Measurements from ENCODE around the gene KRT7. TPM values are rescaled to one million over a fixed set of nuclear protein-coding genes. Genes with fewer than 3 reads are reported as not detected.

KRT7 gene
- polyA plus RNA-seq, 1 experiment = 659 TPM

DNA sequence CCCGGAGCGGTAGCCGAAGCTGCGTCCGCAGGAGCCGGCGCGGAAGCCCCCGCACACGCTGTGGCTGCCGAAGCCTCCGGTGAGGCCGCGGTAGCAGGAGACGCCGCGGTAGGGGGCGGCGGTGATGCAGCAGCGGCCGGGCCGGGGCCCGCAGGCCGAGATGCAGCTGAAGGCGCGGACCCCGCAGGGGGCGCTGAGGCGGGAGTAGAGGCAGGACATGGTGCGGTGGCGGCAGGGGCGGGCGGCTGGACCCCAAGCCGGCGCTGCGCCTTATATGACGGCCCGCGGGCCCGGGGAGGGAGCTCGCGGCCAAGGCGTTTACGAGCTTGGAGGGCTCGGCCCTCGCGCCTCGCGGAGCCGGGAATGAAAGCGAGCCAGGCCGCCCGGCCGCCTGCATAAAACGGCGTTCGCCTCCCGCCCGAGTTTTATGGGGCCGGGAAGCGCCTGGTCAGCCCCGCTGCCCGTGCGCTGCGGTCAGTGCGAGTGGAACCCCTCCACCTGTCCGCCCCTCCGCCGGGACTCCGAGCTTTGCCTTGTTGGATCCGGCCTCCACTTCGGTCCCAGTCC, 25.4 kb downstream of the KRT7 start:
- Histone ChIP-seq H3K27me3 (ENCODE audit: control insufficient read depth, insufficient read depth, low read length) (peaks cover 4% of the 10 kb centered on the region), H3K36me3 (ENCODE audit: control insufficient read depth, insufficient read depth, low read length) (no peaks in the 10 kb centered on the region), H3K4me3 (ENCODE audit: low read depth, low read length) (no peak overlapping the region)
- POLR2A ChIA-PET = interaction anchor here (0.6 kb wide), 2 partner anchors 22 to 72 kb away, joined by 3 to 4 read pairs; no protein-coding TSS in a partner anchor
- CTCF ChIA-PET = interaction anchor here (0.8 to 2.8 kb wide), 7 partner anchors 12 to 69 kb away, joined by 3 to 11 read pairs (median 4); no protein-coding TSS in a partner anchor
- no peak for DNase-seq (ENCODE audit: low read depth)
- TF ChIP-seq, protein P1, sequence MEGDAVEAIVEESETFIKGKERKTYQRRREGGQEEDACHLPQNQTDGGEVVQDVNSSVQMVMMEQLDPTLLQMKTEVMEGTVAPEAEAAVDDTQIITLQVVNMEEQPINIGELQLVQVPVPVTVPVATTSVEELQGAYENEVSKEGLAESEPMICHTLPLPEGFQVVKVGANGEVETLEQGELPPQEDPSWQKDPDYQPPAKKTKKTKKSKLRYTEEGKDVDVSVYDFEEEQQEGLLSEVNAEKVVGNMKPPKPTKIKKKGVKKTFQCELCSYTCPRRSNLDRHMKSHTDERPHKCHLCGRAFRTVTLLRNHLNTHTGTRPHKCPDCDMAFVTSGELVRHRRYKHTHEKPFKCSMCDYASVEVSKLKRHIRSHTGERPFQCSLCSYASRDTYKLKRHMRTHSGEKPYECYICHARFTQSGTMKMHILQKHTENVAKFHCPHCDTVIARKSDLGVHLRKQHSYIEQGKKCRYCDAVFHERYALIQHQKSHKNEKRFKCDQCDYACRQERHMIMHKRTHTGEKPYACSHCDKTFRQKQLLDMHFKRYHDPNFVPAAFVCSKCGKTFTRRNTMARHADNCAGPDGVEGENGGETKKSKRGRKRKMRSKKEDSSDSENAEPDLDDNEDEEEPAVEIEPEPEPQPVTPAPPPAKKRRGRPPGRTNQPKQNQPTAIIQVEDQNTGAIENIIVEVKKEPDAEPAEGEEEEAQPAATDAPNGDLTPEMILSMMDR (IDR thresholded peaks at IDR 0.05; ENCODE audit: insufficient read depth, low read depth, low read length) = 0 out of 2 replicates have a peak, but pooled peaks have one; percentile 2

DNA sequence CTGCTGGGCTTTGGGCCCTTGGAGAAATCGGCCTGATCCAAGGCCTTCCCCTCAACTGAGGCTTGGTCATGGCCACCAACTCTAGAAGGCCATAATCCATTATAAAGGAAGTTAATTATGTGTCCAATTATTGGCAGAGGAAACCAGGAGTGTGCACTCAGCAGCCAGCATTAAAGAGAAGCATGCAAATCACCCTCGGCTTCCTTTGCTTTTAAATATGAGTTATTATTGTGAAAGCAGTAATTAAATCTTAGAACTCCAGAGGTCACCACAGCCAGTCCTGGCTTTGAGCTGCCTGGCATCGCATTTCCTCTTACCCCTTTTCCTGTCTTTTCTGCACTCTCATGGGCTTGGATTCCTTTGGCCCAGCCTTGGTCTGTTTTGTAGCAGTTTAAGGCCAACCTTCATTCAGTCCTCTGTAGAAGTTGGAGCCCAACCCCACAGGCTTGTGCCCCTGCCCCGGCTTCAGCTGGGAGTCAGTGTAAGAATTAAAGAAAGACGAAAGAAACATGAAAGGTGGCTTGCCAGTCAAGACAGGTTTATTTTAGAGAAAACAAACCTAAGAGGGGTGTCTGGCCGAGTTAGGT, 26.7 kb downstream of the KRT7 start:
- TF ChIP-seq, protein P1 (IDR thresholded peaks at IDR 0.05; ENCODE audit: insufficient read depth, low read depth, low read length) = no peak
- Histone ChIP-seq H3K4me3 (ENCODE audit: low read depth, low read length) (no peak overlapping the region), H3K36me3 (ENCODE audit: control insufficient read depth, insufficient read depth, low read length) (no peaks in the 10 kb centered on the region), H3K27me3 (ENCODE audit: control insufficient read depth, insufficient read depth, low read length) (peaks cover 4% of the 10 kb centered on the region)
- ChIA-PET CTCF (interaction anchor here (0.7 to 2.8 kb wide), 5 partner anchors 15 to 992 kb away, joined by 3 to 11 read pairs (median 3); no protein-coding TSS in a partner anchor), POLR2A (no interaction called here)
- DNase-seq (ENCODE audit: low read depth) = no peak

DNA sequence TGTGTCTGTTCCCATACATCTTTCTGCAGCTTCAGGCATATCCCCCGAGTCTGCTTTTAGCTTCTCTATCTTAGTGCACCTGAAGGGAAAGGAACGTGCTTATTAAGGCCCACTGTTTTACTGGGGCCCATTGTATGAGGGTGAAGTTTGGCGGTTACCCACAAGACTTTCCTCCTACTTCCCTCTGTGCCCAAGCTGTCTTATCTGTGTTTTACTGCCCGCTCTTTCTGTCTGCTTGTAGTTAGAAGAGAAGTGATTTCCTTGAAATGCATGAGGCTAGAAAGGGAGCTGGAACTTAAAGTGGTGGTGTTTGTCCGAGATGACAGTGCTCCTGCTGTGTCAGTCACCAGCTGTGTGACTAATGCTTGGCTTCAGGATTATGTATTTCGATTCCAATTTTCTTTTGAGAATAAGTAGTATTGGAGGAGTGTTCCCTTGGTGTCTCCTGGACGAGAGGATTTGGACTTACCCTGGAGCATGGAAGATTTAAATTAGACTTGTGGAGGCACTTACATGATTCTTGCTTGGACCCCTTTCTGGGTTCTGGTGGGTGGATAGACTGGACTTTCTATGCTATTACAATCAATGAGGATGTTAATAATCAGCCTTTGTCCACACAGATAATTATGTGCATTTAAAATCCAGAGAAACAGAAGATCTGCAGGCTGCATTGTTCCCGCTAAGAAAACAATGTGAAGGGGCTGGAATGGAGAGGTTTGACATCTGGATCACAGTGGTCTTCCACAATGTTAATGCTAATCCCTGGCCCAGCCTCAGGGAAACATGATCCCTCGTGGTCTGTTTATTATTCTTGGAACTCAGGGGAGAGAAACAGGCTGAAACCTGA, 27.5 kb downstream of the KRT7 start:
- TF ChIP-seq, protein P1 (IDR thresholded peaks at IDR 0.05; ENCODE audit: insufficient read depth, low read depth, low read length) = no peak
- no peak overlapping the region for H3K4me3 ChIP-seq (ENCODE audit: low read depth, low read length)
- POLR2A ChIA-PET = no interaction called here
- DNase-seq (ENCODE audit: low read depth) = no peak
- CTCF ChIA-PET = interaction anchor here (0.7 to 2.8 kb wide), 4 partner anchors 16 to 993 kb away, joined by 3 to 11 read pairs (median 3); no protein-coding TSS in a partner anchor
- peaks cover 4% of the 10 kb centered on the region for H3K27me3 ChIP-seq (ENCODE audit: control insufficient read depth, insufficient read depth, low read length)
- no peaks in the 10 kb centered on the region for H3K36me3 ChIP-seq (ENCODE audit: control insufficient read depth, insufficient read depth, low read length)

DNA sequence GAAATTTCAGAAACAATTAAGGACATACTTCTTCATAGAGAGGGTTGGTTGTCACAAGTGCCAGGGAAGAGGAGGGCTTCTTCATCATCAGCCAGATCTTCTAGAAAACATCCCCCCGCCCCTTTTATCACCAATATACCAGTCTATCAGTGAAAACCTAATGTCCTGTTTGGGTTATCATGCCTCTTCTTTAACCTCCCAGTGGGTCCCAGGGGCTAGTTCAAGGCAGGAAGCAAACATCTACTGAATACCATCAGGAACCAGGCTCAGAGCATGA, 28.1 kb downstream of the KRT7 start:
- CTCF ChIA-PET = no interaction called here

More for the DNA sequence above, 28.1 kb downstream of the KRT7 start:
- Histone ChIP-seq H3K27me3 (ENCODE audit: control insufficient read depth, insufficient read depth, low read length) (peaks cover 4% of the 10 kb centered on the region), H3K36me3 (ENCODE audit: control insufficient read depth, insufficient read depth, low read length) (no peaks in the 10 kb centered on the region), H3K4me3 (ENCODE audit: low read depth, low read length) (no peak overlapping the region)
- DNase-seq (ENCODE audit: low read depth) = no peak
- POLR2A ChIA-PET = no interaction called here
- TF ChIP-seq, protein P1 (IDR thresholded peaks at IDR 0.05; ENCODE audit: insufficient read depth, low read depth, low read length) = no peak

Measured in BJ (cell line).